NOMO-1 (cell line): ENCODE data around the gene CD34.
"Not testable (repeated sequence)": the region's sequence is repeated elsewhere in the genome, so short reads cannot be mapped to it uniquely, and the experiment has no call there.

Experiments
- DNase-seq, 2 experiments: peaks; one replicate each; lab custom pipeline; 2025; ENCODE audit not compliant: unreplicated experiment in 2 of 2; lab: John Stamatoyannopoulos, UW

CD34 gene

DNA sequence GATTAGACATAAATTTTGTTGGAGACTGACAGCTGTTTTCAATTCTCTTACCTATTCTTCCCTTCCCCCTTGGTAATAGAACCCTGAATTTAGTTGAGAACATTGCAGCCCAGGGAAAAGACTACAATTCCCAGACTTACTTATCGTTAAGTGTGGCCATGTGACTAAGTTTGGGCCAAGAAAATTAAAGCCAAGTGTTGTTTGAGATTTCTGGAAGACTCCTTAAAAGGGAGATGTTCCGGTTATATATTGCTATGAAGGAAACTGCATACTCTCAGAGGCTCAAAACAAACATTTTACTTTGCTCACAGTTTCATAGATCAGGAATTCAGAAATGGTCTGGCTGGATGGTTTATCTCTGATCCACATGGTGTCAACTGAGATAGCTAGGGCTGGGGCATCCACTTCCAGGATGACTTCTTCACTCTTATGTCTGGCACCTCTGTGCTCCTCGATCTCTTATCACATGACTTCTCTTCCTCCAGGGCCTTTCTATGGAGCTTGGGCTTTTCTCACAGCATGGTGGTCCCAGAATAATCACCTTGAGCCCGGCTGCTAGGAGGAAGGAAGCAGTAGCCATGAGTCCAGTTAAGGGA is 22.4 kb upstream of the CD34 start:
- DNase-seq = no peak

DNA sequence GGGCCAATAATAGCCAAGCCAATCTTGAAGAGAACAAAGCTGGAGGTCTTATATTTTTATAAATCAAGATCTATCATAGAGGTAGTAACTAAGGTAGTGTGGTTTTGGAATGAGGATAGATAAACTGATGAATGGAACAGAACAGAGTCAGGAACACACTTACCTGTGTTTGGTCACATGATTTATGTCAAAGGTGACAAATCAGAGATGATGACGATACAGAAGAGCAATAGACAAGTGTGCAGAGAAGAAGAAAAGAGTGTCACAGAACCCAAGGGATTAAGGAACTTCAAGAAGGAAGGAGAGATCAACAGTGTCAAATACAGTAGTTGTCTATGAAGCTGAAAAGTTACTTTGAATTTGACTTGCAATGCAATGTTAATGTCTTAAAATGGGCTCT is 16.1 kb upstream of the CD34 start:
- DNase-seq = no peak

DNA sequence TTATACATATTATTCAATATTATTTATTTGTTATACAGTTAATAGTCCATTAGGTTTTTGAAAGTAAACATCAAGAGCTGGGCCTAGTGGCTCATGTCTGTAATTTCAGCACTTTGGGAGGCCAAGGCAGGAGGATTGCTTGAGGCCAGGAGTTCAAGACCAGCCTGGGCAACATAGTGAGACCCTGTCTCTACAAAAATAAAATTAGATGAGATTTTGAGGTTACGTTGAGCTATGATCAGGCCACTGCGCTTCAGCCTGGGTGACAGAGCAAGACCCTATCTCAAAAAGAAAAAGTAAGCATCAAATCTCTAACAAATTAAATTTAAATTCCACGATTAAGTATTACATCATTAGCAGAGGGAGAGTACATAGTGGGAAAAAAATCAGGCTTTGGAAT is 15.0 kb upstream of the CD34 start:
- DNase-seq = not testable (repeated sequence)

DNA sequence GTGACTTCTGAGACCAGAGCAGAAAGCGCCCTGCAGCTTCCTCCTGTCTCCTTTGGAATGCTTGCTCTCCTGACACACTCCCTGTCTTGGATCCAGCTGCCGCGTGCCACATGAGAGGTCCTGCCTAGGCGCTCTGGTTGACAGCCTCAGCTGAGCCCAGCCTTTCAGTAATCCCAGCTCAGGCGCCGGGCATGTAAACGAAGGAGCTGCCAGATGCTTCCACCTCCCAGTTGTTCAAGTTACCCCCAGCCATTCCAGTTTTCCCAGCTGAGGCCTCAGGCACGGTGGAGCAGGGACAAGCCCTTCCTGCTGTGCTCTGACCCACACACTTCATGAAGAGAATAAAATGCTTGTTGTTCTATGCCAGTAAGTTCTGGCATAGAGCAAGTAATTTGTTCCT is 14.3 kb upstream of the CD34 start:
- no peak for DNase-seq

DNA sequence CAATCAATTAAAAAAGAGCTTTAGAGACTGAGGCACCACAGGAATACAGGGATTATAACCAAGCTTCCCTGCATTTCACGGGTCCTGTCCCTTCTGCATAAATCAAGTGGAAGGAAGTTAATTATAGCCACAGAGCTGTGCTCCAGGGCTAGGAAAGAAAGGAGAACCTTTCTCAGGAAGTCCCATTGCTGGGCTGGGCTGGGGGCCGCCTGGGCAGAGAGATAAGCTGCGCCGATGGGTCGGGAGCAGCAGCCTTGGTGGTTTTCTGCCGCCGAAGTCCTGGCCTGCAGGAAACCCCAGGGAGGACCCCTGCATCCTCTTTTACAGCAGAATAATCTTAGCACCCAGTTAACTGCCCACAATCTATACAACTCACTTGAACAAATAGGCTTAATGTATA is 12.6 kb upstream of the CD34 start:
- peak in 1 of 2 experiments; percentile 11 for DNase-seq

DNA sequence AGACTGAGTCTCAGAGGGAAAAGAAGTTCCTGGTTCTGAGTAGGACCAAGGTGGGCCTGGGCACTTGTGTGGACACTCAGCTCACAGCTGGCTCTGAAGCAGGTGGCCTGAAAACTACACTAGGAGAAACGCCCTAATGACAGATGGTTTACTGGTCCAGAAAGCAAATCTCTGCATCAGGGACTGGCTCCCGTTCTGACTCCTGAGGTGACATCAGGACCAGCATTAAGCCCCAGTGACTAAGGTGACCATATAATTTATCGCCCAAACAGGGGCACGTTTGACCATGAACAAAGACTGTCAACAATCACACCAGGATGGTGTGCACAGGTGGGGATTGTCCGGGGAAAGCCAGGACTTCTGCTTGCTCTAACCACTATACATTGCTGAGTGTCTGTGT is 12.2 kb upstream of the CD34 start:
- no peak for DNase-seq

DNA sequence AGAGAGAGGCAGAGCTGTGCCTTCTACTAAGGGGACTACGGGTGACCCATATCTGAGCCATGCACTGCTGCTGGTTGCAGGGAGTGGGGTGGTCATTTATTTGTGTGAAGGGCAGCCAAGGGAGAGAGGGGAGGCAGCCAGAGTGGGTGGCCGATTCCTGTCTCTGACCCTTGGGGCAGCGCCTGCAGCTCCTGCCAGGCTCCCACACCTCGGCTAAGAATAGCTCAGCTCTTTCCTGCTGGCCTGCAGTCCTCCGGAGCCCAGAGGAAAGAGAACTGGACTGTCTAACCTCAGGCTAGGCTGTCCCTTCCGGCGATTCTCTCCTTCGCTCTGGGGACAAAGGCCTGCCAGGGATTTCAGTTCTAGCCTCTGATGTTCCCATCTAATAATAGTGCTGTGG is 11.6 kb upstream of the CD34 start:
- DNase-seq = no peak

DNA sequence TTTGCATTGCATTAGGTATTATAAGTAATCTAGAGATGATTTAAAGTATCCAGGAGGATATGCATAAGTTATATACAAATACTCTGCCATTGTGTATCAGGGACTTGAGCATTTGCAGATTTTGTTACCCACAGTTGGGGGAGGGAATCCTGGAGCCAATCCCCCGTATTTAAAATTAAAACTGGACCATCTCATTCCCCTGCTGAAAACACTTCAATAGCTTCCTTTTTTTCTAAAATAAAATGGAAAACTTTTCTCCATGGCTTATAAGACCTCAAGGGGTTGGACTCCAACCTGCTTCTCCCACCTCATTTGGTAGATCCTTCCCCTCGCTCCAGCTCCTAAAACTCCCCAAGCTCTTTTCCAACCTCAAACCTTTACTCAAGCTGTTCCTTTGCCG is 10.4 kb upstream of the CD34 start:
- DNase-seq = no peak

DNA sequence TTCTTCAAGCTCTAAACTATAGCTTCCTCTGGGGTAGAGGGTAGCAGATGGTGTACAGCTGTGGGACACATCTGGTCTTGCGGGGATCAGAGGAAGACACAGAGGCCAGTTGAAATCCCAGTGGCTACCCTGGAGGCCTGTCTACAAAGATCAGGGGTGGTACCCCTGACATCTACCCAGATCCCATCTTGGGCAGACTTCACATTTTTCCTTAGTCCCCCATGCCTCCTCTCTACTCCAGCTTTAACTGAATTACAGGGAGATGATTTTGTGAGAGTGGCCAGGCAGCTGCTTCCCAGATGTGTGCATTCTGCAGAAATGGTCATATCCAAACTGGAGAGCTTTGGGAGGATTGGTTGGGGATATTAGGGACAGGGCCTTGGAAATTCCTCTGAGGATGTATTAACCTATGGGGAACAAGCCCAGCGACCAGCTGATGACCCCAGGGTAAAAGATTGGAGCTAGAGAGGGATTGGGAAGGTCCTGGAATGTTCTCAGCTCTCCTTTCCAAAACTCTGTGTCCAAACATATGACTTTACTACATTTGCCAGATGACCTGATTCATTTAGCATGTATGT is 9.6 kb upstream of the CD34 start:
- no peak for DNase-seq

DNA sequence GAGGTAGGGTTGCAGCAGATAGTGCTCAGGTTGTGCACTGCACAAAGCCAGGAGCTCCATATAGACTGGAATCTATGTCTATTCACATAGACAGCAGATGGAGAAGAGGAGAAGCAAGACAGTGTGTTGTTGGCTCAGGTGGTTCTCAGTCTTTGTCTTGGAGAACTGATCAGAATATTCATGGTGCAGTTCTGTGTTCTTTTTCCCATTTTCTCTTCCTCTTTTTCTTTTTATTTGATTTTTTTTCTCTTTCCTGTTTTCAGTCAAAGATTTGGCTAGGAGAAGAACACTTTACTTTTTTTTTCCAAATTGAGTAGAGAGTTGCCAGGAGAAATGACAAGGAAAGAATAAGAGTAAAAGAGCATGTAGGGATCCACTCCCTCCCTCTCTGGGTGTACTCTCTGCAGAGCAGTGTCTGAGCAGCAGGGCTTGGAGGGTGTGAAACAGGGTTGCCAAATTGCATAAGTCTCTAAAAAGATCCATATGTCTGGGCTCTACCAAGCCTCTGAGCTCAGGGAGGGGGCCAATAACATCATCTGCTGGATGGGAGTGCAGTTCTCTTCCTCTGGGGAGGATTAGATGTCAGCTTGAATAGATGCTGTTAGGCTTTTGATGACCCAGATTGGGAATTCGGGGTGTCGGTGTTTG is 8.7 kb upstream of the CD34 start:
- DNase-seq = peak; percentile 13 to 19

DNA sequence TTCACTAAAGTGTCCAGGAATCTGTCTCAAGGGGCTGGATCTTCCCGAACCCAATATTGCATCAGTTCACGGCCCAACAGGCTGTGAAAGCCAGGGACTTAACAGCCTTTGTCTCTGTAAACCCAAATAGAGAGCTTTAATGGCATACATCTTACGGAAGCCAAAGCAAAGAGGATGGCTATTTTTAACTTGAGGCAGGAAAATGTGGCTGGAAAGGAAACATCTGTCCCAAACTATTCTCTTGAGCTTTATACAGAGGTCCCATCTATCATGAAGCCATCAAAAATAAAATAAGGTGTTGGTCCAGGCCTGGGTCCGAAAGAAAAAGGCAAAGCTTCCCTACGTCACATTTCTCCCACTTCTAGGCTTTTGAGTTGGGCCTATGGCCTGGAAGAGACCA is 7.7 kb upstream of the CD34 start:
- DNase-seq = no peak

DNA sequence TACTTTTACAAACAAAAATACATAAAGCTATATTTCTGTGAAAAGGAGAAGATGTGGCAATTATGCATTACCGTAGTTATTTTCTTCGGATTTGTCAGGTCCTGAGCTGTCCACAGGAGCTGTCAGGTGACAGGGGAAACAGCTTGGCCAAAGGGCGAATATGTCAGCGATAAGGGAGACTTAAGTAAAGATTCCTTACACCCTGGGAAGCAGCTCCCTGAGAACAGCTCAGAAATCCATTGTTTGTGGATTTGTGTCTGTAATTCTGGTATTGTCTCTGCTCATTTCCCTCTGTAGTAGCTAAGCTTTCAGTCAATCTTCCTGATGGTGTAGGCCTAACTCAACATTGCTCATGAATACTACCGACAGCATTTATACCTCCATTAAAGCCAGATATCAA is 7.1 kb upstream of the CD34 start:
- DNase-seq = no peak

DNA sequence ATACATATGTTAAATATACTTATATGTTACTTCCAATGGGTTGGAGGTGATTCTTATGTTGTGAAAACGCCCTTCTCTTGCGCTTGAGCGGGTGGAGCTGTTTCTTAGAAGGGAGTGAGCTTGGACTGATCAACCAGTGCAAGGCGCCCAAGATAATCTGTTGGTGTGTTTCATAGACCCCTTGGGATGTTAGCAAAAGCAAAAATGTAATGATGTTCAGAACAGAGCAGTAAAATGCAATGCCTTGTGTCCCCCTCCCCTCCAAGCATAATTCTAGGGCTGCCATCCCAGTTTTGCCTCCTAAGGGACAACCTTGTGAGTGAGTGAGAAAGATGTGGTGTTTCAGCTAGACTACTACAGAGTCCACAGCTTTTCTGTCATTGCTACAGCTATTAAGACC is 6.2 kb upstream of the CD34 start:
- DNase-seq = no peak

DNA sequence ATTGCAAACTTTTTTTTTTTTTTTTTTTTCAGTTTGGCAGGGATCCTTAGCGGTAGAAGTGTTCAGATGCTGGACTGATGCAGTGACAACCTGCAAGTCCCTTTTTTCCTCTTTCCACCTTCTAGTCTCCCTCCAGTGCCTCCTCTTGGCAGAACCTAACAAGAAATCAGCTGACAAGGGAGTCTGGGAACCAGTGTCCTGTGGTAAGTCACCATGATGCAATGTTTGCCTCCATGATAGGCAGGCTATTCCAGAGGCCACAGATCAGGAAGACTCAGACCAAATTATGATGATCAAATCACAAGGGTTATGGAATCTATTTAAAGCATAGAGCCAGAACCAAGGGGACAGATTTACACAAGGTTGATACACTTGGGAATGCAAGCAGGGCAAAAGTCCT is 3.0 kb upstream of the CD34 start:
- DNase-seq = no peak

DNA sequence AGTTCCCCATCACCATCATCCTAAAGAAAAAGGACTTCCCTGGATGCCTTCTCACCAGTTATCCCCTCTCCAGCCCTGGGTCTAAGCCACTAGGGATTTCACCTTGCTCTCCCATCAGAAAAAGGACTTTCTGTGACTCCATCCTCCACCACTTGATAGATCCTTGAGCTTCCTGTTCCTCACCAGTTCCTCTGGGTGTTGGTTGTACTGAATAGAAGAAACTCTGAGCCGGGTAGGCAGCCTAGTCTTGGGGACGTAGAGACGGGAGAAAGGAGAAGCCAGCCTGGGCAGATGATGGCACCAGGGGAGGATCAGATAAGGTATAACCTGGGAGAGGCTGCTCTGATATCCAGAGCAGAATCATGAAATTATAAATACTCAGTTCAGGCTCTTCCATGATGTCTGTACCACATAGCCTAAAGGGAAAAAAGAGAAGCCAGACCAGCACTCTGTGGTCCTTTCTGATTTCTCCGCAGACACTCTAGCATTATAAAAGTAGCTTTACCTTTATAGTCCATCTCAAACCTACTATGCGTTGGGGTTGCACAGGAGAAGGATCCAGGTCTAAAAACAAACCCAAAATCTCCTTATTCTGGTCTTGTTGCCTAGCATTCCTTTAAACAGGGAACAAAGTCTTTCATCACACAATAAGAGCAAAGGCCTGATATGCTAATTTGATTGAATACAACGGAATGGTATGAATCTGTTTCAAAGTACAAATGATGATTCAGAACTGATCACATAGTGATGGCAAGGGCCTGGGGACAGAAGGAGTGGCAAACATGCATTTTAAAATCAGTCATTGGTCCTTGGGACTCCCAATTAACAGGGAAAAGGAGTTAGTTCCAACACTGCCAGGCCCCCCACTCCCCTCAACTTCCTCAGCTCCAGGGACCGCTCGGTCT is 1.2 kb upstream of the CD34 start:
- DNase-seq = no peak

DNA sequence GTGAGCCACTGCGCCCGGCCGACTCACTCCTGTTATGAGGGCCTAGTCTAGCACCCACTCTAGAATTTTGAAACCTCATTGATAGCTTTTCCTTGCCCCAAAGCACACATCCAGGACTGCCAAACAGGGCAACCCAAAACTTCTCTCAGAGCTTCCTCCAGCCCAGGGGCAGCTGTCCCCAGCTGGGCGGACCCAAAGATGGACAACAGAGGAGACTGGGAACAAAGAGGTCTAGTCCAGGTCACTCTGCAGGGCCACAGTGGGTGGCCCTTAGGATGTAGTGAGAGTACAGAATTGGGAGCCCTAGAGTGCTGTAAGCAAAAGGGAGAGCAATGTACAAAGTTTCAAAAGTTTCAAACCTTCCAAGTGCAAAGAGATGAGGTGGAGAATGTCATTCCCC is 1.2 kb downstream of the CD34 start:
- no peak for DNase-seq

DNA sequence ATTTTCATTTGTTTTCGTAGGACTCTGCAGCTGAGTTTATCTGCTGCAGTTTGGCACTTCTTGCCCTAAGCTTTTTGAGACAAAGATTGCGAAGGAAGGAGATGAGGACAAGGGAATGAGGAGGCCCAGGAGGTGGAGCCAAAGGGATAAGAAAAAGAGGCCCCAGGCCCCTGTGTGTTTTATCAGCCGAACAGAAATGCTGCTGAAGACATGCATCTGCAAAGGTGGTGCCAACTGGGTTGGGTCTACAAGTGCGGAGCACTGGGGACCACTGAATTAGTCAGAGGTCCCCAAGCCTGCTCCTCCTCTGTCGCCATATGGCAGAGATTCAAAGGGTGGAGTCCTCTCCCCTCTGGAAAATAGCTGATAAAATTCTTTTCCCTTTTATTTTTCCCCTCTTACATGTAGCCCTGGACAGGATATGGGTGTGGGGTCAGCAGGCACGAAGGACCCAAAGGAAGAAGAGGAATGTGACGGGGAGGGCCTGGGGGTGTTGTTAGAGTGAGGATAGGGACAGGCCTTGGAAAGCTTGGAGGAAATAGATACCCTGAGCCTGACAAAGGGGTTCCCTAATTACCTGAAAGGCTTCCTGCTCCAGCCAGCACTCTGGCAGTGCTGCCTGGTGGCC is 2.7 kb downstream of the CD34 start:
- DNase-seq = peak in 1 of 2 experiments; percentile 42

DNA sequence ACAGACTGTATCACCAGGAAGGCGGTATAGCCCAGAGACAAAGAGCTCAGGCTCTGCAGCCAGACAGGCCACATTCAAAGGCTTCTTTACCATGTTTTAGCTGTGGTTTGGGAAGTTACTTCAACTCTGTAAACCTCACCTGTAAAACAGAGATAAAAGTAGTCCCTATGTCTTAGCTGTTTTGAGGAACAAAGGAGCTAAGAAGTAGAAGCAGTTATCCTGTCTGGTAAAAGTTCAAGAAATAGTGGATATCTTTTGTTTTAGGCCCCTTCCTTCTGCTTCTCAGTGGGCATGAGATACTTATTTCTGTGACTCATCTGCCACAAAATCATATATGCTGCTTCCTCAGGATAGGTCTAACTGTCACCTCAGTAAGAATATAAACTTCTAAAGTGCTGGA is 6.5 kb downstream of the CD34 start:
- DNase-seq = peak in 1 of 2 experiments; percentile 46

DNA sequence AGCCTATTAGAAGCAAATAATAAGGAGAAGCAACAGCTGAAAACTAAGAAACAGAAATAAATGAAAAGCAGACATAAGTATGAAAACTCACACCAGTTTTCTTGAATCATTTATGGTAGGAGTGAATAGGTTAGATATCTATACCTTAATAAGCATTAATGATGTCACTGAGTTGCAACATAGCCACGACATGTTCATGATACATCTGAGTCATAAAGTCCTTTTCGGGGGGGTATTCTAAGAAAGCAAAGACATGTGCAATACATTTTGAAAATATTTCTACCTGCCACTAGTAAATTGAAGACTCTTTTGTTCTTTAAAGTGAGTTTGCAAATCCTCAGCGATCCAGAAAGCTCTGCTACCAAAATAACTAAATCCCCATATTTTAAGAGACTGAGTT is 7.2 kb downstream of the CD34 start:
- DNase-seq = no peak

DNA sequence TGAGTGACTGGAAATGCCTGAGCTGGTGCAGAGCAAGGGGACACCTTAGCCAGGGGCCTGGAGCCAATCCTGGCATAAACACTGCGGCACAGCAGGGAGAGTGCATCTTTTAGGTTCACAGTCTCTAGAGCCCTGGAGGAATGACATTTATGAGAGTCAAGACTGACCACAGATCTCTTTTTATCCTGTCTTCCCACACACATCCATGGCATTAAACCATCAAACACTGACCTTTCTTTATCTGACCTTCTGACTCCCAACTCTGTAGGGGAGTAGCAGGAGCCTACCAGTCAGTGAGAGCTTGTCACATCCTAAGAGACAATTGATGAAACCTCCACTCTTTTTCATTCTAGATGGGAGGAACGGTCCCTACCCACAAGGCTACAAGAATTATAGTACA is 7.9 kb downstream of the CD34 start:
- DNase-seq = no peak

DNA sequence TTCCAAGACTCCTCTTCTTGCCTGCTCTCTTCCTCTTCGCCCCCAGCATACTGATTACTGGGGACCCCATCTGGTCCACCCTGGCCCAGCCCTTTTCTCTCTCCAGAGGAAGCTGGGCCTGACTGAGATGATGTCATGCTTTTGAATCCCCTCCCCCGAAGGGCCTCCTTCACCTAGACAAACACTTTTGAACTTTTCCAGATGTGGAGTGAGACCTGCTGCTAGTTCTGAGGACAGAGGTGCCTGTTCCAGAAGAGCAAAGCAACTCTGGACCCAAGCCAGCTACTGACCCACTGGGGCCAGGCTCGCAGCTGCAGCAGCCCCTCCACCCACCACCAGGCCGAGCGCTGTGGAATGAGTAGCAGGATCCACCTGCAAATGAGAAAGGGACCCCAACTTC is 8.4 kb downstream of the CD34 start:
- no peak for DNase-seq
